ENCODE data around the gene PGPEP1. TPM values are rescaled to one million over a fixed set of nuclear protein-coding genes. Genes with fewer than 3 reads are reported as not detected.
A peak's percentile ranks its signal among the peaks of the same experiment; 100 is the strongest.

Gene PGPEP1
- total and polyA plus RNA-seq, 12 donors = 10.0 to 61.3 (median 45.2) TPM

- 86 to 92% methylated on average over 7 of the region's 7 CpGs for WGBS, 2 donors
- H3K4me3 ChIP-seq = no peak overlapping the region
- TF ChIP-seq CTCF (IDR thresholded peaks at IDR 0.05) = no peak
- peaks cover 0 to 1% (median 0%) of the 10 kb centered on the region in 11 donors for H3K9me3 ChIP-seq
- ATAC-seq = no peak
- DNase-seq = no peak
- peaks cover 0 to 6% (median 0%) of the 10 kb centered on the region in 9 donors for H3K36me3 ChIP-seq
- intact Hi-C loops (cut with DNase I) = loop anchor here in 4 of 10 donors (5.0 kb wide), 2 partner anchors 32 to 42 kb away; partner anchors contain the start of gene PGPEP1 (in 1 of the 4)
- H3K27ac ChIP-seq = no peak overlapping the region
- H3K27me3 ChIP-seq = peaks cover 0 to 16% (median 0%) of the 10 kb centered on the region in 7 donors
- peaks cover 0 to 51% (median 27%) of the 10 kb centered on the region in 9 donors for H3K4me1 ChIP-seq
Observed at GRCh38 chr19:18384775-18385174, 44.4 kb downstream of the PGPEP1 start.

- TF ChIP-seq CTCF (IDR thresholded peaks at IDR 0.05) = no peak
- ATAC-seq (no peak), DNase-seq (no peak)
- Histone ChIP-seq H3K27me3 (peaks cover 0 to 16% (median 0%) of the 10 kb centered on the region in 7 donors), H3K9me3 (peaks cover 0 to 4% (median 0%) of the 10 kb centered on the region in 11 donors), H3K27ac (no peak overlapping the region), H3K4me3 (no peak overlapping the region), H3K4me1 (peaks cover 0 to 45% (median 22%) of the 10 kb centered on the region in 9 donors), H3K36me3 (peaks cover 0 to 11% (median 0%) of the 10 kb centered on the region in 9 donors)
- intact Hi-C loops (cut with DNase I) = loop anchor here in 4 of 10 donors (5.0 kb wide), 2 partner anchors 33 to 43 kb away; partner anchors contain the start of gene PGPEP1 (in 1 of the 4)
- WGBS, 2 donors = 96 to 97% methylated on average over 3 of the region's 3 CpGs
Observed at GRCh38 chr19:18385359-18385674, 44.9 kb downstream of the PGPEP1 start.

- TF ChIP-seq CTCF (IDR thresholded peaks at IDR 0.05) = peak in 8 of 9 donors; percentile 21 to 62 (median 42)
- peak in 5 of 8 donors; percentile 19 to 52 (median 27) for ATAC-seq
- peak; percentile 31 to 40 for DNase-seq
- H3K4me3 ChIP-seq = peak within 1 kb of the TSS in 4 of 10 donors; percentile 14 to 52 (median 37)
- intact Hi-C loops (cut with DNase I) = loop anchor here in 4 of 10 donors (5.0 kb wide), 2 partner anchors 34 to 44 kb away; partner anchors contain the start of gene PGPEP1 (in 1 of the 4)
- H3K36me3 ChIP-seq = peaks cover 0 to 17% (median 0%) of the 10 kb centered on the region in 9 donors
- H3K4me1 ChIP-seq = peaks cover 0 to 39% (median 16%) of the 10 kb centered on the region in 9 donors
- peaks cover 0 to 4% (median 0%) of the 10 kb centered on the region in 11 donors for H3K9me3 ChIP-seq
- H3K27me3 ChIP-seq = peaks cover 0 to 16% (median 0%) of the 10 kb centered on the region in 7 donors
- WGBS, 2 donors = 43 to 50% methylated on average over 33 of the region's 33 CpGs
- peak within 1 kb of the TSS in 1 of 10 donors; percentile 12 for H3K27ac ChIP-seq
Observed at GRCh38 chr19:18385675-18386542, 45.5 kb downstream of the PGPEP1 start, which contains the start of gene GDF15. Gene GDF15 (plus strand): TSS chr19:18386158. CDS start chr19:18386190, 32 bp downstream.

Measured in heart right ventricle (tissue), 16 donors.